Neural cell (in vitro differentiated cells): ENCODE results near the gene DDX5.

Source experiments
- CTCF ChIP-seq: fragments of 450-650 bp; IDR thresholded peaks from 2 replicates; pipeline ENCODE4 v1.5.1; 2014; ENCODE audit warnings: antibody characterized with exemption, mild to moderate bottlenecking, moderate library complexity; ENCODE audit not compliant: poor library complexity, severe bottlenecking
- EP300 ChIP-seq: fragments of 450-650 bp; conservative IDR thresholded peaks from 2 replicates; pipeline ENCODE4 v1.6.1; 2014; ENCODE audit warnings: antibody characterized with exemption, mild to moderate bottlenecking, moderate library complexity; ENCODE audit not compliant: poor library complexity, severe bottlenecking
- EZH2 ChIP-seq: fragments of 200-600, 300-800 bp; shearing (Covaris generic), sonication (generic); IDR thresholded peaks from 2 replicates; pipeline ENCODE4 v1.6.1; 2014; ENCODE audit warnings: antibody characterized with exemption, low read length, borderline replicate concordance, mild to moderate bottlenecking; ENCODE audit not compliant: insufficient read depth, poor library complexity, severe bottlenecking
- MXI1 ChIP-seq: fragments of 450-650 bp; conservative IDR thresholded peaks from 2 replicates; pipeline ENCODE4 v1.6.1; 2014; ENCODE audit warnings: antibody characterized with exemption, mild to moderate bottlenecking; ENCODE audit not compliant: poor library complexity, severe bottlenecking
- POLR2AphosphoS5 ChIP-seq: IDR thresholded peaks from 2 replicates; pipeline ENCODE4 v1.6.1; 2012
- RAD21 ChIP-seq: fragments of 450-650 bp; conservative IDR thresholded peaks from 2 replicates; pipeline ENCODE4 v1.6.1; 2014; ENCODE audit warnings: antibody characterized with exemption, mild to moderate bottlenecking, moderate library complexity
- REST ChIP-seq: IDR thresholded peaks from 2 replicates; pipeline ENCODE4 v1.6.1; 2012; ENCODE audit warnings: borderline replicate concordance
- SMC3 ChIP-seq: fragments of 450-650 bp; conservative IDR thresholded peaks from 2 replicates; pipeline ENCODE4 v1.6.1; 2014; ENCODE audit warnings: antibody characterized with exemption, mild to moderate bottlenecking, moderate library complexity; ENCODE audit not compliant: poor library complexity
- TAF1 ChIP-seq: IDR thresholded peaks from 2 replicates; pipeline ENCODE4 v1.6.1; 2012; ENCODE audit warnings: low read depth

- TF ChIP-seq CTCF = no peak
- no peak for TF ChIP-seq REST
- no peak for TF ChIP-seq POLR2AphosphoS5
- no peak for TF ChIP-seq EZH2
- TF ChIP-seq EP300 = no peak
- no peak for TF ChIP-seq SMC3
- no peak for TF ChIP-seq TAF1
- TF ChIP-seq MXI1 = no peak
- TF ChIP-seq RAD21 = no peak
These were observed 28.2 kb downstream of the DDX5 start for GRCh38 chr17:64477849-64478248.
